Measurements from ENCODE around the gene ANK3. TPM values are rescaled to one million over a fixed set of nuclear protein-coding genes. Genes with fewer than 3 reads are reported as not detected.

Gene ANK3
- total RNA-seq, 2 donors from 2014 or later: 189 to 198 TPM

DNA sequence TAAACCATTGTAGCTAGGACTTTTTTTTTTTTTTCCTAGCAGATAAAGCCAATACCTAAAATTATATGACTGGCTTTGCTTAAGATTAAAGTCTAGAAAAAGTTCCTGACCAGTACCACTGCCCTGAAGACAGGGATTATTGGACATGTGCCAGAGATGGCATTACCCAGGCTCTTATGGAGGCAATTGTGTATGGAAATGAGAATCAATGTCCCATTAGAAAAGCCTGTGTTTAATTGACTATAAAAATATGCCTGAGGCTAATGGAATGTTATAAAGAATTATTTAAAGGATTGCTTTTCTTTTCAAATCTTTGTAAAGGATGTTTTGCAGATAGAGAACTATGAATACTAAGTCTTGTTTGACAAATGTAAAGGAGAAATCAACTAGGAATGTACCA, 196.7 kb downstream of the ANK3 start:
- Histone ChIP-seq H3K36me3 (peaks cover 25% of the 10 kb centered on the region), H3K27me3 (no peaks in the 10 kb centered on the region), H3K27ac (no peak overlapping the region), H3K4me1 (peaks cover 0 to 13% of the 10 kb centered on the region in 2 donors), H3K9me3 (no peaks in the 10 kb centered on the region), H3K4me3 (no peak overlapping the region)
- TF ChIP-seq, protein P1, sequence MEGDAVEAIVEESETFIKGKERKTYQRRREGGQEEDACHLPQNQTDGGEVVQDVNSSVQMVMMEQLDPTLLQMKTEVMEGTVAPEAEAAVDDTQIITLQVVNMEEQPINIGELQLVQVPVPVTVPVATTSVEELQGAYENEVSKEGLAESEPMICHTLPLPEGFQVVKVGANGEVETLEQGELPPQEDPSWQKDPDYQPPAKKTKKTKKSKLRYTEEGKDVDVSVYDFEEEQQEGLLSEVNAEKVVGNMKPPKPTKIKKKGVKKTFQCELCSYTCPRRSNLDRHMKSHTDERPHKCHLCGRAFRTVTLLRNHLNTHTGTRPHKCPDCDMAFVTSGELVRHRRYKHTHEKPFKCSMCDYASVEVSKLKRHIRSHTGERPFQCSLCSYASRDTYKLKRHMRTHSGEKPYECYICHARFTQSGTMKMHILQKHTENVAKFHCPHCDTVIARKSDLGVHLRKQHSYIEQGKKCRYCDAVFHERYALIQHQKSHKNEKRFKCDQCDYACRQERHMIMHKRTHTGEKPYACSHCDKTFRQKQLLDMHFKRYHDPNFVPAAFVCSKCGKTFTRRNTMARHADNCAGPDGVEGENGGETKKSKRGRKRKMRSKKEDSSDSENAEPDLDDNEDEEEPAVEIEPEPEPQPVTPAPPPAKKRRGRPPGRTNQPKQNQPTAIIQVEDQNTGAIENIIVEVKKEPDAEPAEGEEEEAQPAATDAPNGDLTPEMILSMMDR (IDR thresholded peaks at IDR 0.05): no peak
- DNase-seq (ENCODE audit: low spot score): no peak

DNA sequence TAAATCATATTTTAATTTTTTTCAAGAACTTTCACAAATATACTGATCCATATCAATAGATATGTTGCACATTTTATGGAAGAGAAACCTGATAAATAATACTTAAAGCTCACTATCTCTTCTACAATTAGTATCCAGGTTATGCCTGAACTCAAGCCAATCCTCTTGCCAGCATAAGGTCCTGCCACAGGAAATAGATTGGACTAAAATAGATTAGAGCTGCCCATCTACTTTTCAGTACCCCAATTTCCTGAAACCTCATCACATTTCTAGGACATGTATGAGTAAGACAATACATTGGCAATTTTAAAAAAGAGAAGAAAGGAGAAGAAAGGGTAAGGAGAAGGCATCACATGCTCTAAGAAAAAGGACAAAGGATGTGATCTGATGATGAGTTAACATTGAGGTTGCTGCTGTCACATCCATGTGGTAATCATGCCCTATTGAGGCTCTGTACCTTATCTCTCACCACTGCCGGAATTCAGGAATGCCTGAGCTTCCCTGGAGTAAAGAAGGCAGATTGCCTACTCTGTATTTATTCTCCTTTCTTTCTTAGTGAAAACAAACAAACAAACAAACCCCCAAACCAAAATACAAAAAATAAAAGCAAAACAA, 199.7 kb downstream of the ANK3 start:
- no peak for DNase-seq (ENCODE audit: low spot score)
- no peak overlapping the region for H3K4me3 ChIP-seq
- H3K27ac ChIP-seq: peak overlapping the region in 1 of 2 donors; percentile 34
- H3K27me3 ChIP-seq: no peaks in the 10 kb centered on the region
- H3K9me3 ChIP-seq: no peaks in the 10 kb centered on the region
- H3K4me1 ChIP-seq: peaks cover 0 to 34% of the 10 kb centered on the region in 2 donors
- H3K36me3 ChIP-seq: peaks cover 3% of the 10 kb centered on the region
- TF ChIP-seq, protein P1 (IDR thresholded peaks at IDR 0.05): no peak

DNA sequence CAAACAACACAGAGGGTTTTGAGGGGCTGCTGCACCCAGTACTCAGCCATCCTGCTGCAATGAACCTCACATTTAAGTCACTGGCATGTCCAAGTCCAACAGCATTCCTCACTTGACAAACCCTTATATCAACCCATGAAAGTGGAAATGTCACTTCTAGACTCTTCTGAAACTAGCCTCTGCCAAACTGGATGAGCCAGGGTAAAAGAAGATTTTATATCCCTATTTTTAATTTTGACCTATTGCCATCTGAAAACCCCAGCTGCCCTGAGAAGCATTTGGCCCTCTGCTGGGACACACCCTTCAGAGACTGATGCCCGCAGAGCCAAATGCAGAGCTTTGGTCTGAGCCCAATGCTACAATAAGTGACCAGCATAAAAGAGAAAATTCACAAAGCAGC, 201.1 kb downstream of the ANK3 start:
- H3K4me1 ChIP-seq: peaks cover 0 to 35% of the 10 kb centered on the region in 2 donors
- no peak overlapping the region for H3K4me3 ChIP-seq
- no peaks in the 10 kb centered on the region for H3K9me3 ChIP-seq
- no peaks in the 10 kb centered on the region for H3K27me3 ChIP-seq
- peak overlapping the region; percentile 62 to 73 for H3K27ac ChIP-seq
- TF ChIP-seq, protein P1 (IDR thresholded peaks at IDR 0.05): no peak
- no peak for DNase-seq (ENCODE audit: low spot score)
- peaks cover 7% of the 10 kb centered on the region for H3K36me3 ChIP-seq

DNA sequence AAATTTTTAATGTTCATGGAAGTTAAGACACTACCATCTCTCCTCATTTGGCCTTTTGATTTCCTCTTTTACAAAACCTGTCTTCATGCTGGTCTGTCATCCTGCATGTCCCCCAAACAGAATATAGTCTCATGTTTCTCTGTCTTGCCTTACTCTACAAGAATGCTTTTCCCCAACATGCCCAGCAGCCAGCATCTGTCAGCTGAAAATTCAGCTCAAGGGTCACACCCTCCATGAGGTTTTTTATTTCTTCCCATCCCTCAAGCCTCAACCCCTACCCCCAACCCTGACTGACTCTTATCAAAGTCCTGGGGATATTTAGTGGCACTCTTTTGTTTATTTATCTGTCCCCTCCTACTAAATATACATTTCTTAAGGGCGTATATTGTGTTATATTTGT, 202.0 kb downstream of the ANK3 start:
- no peak overlapping the region for H3K4me3 ChIP-seq
- peak overlapping the region; percentile 62 to 73 for H3K27ac ChIP-seq
- H3K36me3 ChIP-seq: peaks cover 7% of the 10 kb centered on the region
- no peaks in the 10 kb centered on the region for H3K9me3 ChIP-seq
- no peak for DNase-seq (ENCODE audit: low spot score)
- H3K4me1 ChIP-seq: peaks cover 0 to 43% of the 10 kb centered on the region in 2 donors
- TF ChIP-seq, protein P1 (IDR thresholded peaks at IDR 0.05): no peak
- no peaks in the 10 kb centered on the region for H3K27me3 ChIP-seq

DNA sequence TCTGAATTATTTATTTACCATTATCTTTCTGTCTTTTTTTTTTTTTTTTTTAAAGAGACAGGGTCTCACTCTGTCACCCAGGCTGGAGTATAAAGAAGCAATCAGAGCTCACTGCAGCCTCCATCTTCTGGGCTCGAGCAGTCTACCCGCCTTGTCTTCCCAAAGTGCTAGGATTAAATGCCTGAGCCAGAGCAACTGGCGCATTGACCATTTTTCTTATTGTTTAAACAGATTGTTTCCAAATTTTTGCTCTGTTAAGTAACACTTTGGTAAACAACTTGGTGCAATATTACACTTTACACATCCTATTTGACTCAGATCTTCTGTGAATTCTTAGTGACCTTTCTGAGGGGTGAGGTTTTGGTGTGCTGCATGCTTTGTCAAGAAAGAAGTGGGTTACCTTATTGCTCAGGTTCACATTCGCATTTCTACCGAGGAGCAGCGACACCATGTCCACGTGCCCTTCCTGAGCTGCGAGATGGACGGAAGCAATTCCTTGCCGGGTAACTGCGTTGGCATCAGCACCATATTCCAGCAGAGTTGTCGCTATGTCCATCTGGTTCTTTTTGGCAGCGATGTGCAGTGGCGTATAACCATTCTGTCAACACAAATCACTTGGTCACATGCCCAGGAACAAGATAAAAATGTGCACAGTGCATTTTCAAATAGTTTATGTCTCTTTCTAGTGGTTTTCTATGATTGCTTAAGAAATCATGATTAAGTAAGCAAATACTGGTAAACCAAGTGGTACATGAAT, 203.2 kb downstream of the ANK3 start:
- Histone ChIP-seq H3K4me3 (no peak overlapping the region), H3K27me3 (no peaks in the 10 kb centered on the region), H3K27ac (peak overlapping the region; percentile 62 to 73), H3K4me1 (peaks cover 0 to 45% of the 10 kb centered on the region in 2 donors), H3K36me3 (peaks cover 7% of the 10 kb centered on the region), H3K9me3 (no peaks in the 10 kb centered on the region)
- peak; percentile 74 for DNase-seq (ENCODE audit: low spot score)
- TF ChIP-seq, protein P1 (IDR thresholded peaks at IDR 0.05): no peak
